Mesodermal cell (in vitro differentiated cells): ENCODE data around the gene ITPR1.

Source experiments
- H3K27ac ChIP-seq: 2 replicates; pipeline ENCODE4 v1.7.0; 2013; ENCODE audit warnings: mild to moderate bottlenecking, low read depth, low read length, moderate library complexity; ENCODE audit not compliant: severe bottlenecking
- H3K36me3 ChIP-seq: 2 replicates; pipeline ENCODE4 v1.7.1; 2013; ENCODE audit warnings: mild to moderate bottlenecking, low read length, moderate library complexity; ENCODE audit not compliant: control insufficient read depth, insufficient read depth
- H3K4me1 ChIP-seq: one replicate; pipeline ENCODE4 v1.7.1; 2013; ENCODE audit warnings: mild to moderate bottlenecking, low read length; ENCODE audit not compliant: insufficient read depth, control insufficient read depth, poor library complexity, severe bottlenecking
- H3K4me3 ChIP-seq: 2 replicates; pipeline ENCODE4 v1.7.0; 2013; ENCODE audit warnings: low read length, control low read depth, mild to moderate bottlenecking; ENCODE audit not compliant: insufficient read depth, poor library complexity, severe bottlenecking; ENCODE audit errors: extremely low read depth
- H3K9me3 ChIP-seq: 2 replicates; pipeline ENCODE4 v1.7.1; 2013; ENCODE audit warnings: mild to moderate bottlenecking, low read length, moderate library complexity; ENCODE audit not compliant: control insufficient read depth
- WGBS, 2 experiments: methylation state at CpG; one replicate each; pipeline ENCODE4 v1.1.5; 2013; ENCODE audit warnings: missing lambda C conversion rate in 2 of 2; ENCODE audit not compliant: insufficient coverage in 2 of 2; 5-methylcytosine and 5-hydroxymethylcytosine counted together

The ITPR1 gene

GRCh38 chr3:4599612-4600011, 106.5 kb downstream of the ITPR1 start:
- WGBS, 2 experiments: 77 to 96% methylated on average over 2 to 4 of the region's 4 CpGs
- H3K9me3 ChIP-seq: no peaks in the 10 kb centered on the region

GRCh38 chr3:4600493-4600892, 107.3 kb downstream of the ITPR1 start:
- Histone ChIP-seq H3K4me3 (no peak overlapping the region), H3K9me3 (no peaks in the 10 kb centered on the region), H3K27ac (no peak overlapping the region), H3K36me3 (no peaks in the 10 kb centered on the region), H3K4me1 (no peaks in the 10 kb centered on the region)
- 83 to 88% methylated on average over 1 to 3 of the region's 6 CpGs for WGBS, 2 experiments

More at GRCh38 chr3:4599612-4600011, 106.5 kb downstream of the ITPR1 start:
- Histone ChIP-seq H3K36me3 (no peaks in the 10 kb centered on the region), H3K4me1 (no peaks in the 10 kb centered on the region), H3K4me3 (no peak overlapping the region), H3K27ac (no peak overlapping the region)

GRCh38 chr3:4601892-4602291, 108.7 kb downstream of the ITPR1 start:
- no CpG with 5 or more reads among the region's 3 CpGs for WGBS, 2 experiments
- Histone ChIP-seq H3K4me1 (no peaks in the 10 kb centered on the region), H3K4me3 (no peak overlapping the region), H3K27ac (no peak overlapping the region), H3K9me3 (no peaks in the 10 kb centered on the region), H3K36me3 (no peaks in the 10 kb centered on the region)

DNA sequence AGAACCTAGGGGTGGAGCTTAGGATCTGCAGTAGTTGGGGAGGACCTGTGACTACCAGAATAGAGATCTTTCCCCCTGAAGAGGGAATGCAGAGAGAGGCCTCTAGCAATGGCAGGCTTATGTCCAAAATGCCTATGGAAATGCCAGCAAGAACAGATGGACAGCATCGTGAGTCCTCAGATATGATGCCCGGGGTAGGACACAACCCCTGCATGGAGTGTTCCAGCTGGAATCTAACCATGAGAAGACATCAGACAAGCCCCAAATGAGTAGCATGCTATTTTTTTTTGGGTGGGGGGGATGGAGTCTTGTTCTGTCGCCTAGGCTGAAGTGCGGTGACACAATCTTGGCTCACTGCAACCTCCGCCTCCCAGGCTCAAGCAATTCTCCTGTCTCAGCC, 111.5 kb downstream of the ITPR1 start:
- 89 to 100% methylated on average over 2 to 5 of the region's 5 CpGs for WGBS, 2 experiments
- no peaks in the 10 kb centered on the region for H3K4me1 ChIP-seq
- no peaks in the 10 kb centered on the region for H3K9me3 ChIP-seq
- no peak overlapping the region for H3K4me3 ChIP-seq
- H3K36me3 ChIP-seq: no peaks in the 10 kb centered on the region
- H3K27ac ChIP-seq: no peak overlapping the region

- H3K36me3 ChIP-seq: no peaks in the 10 kb centered on the region
- 94 to 95% methylated on average over 2 to 3 of the region's 4 CpGs for WGBS, 2 experiments
- H3K9me3 ChIP-seq: no peaks in the 10 kb centered on the region
- no peak overlapping the region for H3K4me3 ChIP-seq
- no peak overlapping the region for H3K27ac ChIP-seq
- no peaks in the 10 kb centered on the region for H3K4me1 ChIP-seq
Observed at GRCh38 chr3:4606911-4607310, 113.8 kb downstream of the ITPR1 start.

DNA sequence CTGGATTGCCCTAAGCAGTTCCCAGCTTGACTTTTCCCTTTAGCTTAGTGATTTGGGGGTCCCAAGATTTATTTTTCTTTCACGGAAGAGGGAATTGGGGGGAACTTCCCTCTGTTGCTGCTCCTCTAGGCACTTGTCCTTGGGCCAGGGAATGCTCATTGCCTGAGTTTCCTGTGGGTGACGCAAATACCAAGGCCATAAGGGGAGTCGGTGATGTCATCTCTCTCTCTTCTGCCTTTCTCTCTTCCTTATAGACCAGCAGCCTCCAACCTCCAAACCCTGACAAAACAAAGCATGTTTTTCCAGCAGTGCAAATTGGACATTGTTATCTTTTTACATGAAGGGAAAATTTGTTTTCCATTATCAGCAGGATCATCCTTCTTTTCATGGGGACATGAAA, 120.2 kb downstream of the ITPR1 start:
- WGBS, 2 experiments: 88 to 100% methylated on average over 2 of the region's 3 CpGs
- Histone ChIP-seq H3K4me3 (no peak overlapping the region), H3K4me1 (no peaks in the 10 kb centered on the region), H3K27ac (no peak overlapping the region), H3K9me3 (no peaks in the 10 kb centered on the region), H3K36me3 (no peaks in the 10 kb centered on the region)

GRCh38 chr3:4614070-4614469, 120.9 kb downstream of the ITPR1 start:
- Histone ChIP-seq H3K36me3 (no peaks in the 10 kb centered on the region), H3K9me3 (no peaks in the 10 kb centered on the region), H3K4me3 (no peak overlapping the region), H3K4me1 (no peaks in the 10 kb centered on the region), H3K27ac (no peak overlapping the region)
- WGBS, 2 experiments: 87% methylated on average over 3 of the region's 5 CpGs; no CpG with 5 or more reads in 1 of the 2 experiments

GRCh38 chr3:4614927-4615326, 121.8 kb downstream of the ITPR1 start:
- WGBS, 2 experiments: 83 to 100% methylated on average over 1 of the region's 3 CpGs

GRCh38 chr3:4615750-4616149, 122.6 kb downstream of the ITPR1 start:
- H3K4me1 ChIP-seq: no peaks in the 10 kb centered on the region
- H3K4me3 ChIP-seq: no peak overlapping the region
- H3K9me3 ChIP-seq: no peaks in the 10 kb centered on the region
- no peak overlapping the region for H3K27ac ChIP-seq
- 87 to 92% methylated on average over 2 to 3 of the region's 3 CpGs for WGBS, 2 experiments
- H3K36me3 ChIP-seq: no peaks in the 10 kb centered on the region

More at GRCh38 chr3:4614927-4615326, 121.8 kb downstream of the ITPR1 start:
- no peaks in the 10 kb centered on the region for H3K36me3 ChIP-seq
- H3K4me3 ChIP-seq: no peak overlapping the region
- no peaks in the 10 kb centered on the region for H3K4me1 ChIP-seq
- no peak overlapping the region for H3K27ac ChIP-seq
- no peaks in the 10 kb centered on the region for H3K9me3 ChIP-seq

DNA sequence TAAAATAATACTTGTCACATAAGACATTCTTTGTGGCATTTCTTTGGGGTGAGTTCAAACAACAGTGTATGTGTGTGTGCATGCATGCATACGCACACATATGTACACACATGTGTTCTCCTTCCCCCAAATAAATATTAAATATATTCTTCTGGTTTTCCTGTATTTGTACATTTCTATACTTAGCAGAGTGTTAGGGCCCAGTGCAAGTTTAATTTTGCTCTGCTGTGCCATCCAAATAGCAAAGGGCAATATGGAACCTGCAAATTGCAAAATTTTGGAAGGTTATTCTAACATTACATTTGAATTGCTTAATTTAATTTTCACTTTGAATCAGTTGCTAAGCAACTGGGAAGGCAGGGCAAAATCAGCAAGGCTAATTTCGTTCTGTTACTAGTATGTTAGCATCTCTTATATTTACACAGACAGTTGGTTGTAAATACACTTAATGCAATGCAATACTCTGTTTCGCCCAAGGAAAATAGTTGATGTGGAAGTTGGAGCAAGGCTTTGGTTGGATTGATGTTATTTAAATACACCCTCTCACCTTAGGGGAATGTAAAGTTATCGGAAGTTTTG, 130.4 kb downstream of the ITPR1 start:
- no CpG with 5 or more reads among the region's 4 CpGs for WGBS, 2 experiments
- no peak overlapping the region for H3K27ac ChIP-seq
- no peaks in the 10 kb centered on the region for H3K36me3 ChIP-seq
- H3K9me3 ChIP-seq: no peaks in the 10 kb centered on the region
- no peaks in the 10 kb centered on the region for H3K4me1 ChIP-seq
- H3K4me3 ChIP-seq: no peak overlapping the region

DNA sequence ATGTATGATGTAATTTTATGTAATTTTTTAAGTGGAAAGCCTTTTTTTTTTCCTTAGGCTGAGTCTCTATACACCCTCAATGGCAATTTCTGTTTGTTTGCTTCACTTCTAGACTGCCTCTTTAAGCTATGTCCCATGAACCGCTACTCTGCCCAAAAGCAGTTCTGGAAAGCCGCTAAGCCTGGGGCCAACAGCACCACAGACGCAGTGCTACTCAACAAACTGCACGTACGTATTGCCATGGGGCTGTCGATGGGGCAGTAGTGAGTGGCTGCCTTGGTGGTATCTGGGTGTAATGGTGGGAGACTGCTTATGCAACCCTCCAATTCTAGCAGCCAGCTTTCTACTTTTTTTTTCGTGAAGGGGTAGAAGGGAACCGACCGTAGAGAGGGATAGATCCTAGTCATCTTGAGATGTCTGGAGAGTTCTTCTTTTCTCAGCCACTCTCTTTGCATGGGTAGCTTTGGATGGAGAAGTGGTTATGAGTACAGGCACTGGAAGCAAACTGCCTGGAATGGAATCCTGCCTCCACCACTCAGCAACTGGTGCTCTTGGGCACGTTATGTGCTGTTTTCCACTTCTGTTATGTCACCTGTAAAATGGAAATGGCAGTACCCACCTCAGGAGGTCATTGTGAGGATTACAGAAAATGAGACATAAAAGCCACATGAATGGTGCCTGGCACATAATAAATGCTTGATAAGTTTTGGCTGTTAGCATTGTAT, 134.7 kb downstream of the ITPR1 start:
- Histone ChIP-seq H3K36me3 (no peaks in the 10 kb centered on the region), H3K9me3 (no peaks in the 10 kb centered on the region), H3K4me3 (no peak overlapping the region), H3K27ac (no peak overlapping the region), H3K4me1 (no peaks in the 10 kb centered on the region)
- 88 to 93% methylated on average over 5 to 9 of the region's 10 CpGs for WGBS, 2 experiments
